Calu3 (cell line): ENCODE data around the gene INSRR. TPM values are rescaled to one million over a fixed set of nuclear protein-coding genes. Genes with fewer than 3 reads are reported as not detected.

Experiments used
- BruUV-seq: library from RNA; stranded (reverse); fragments of 400-500 nt; replicated peaks from 2 replicates; lab custom pipeline; 2021; lab: Mats Ljungman, UMichigan
- CTCF ChIA-PET: fragments of 300-600 bp; sonication (Branson Sonifier 250); formaldehyde crosslinking; loops from one replicate; lab custom pipeline; 2022; ENCODE audit warnings: antibody characterized with exemption; lab: Charles Lee
- DNase-seq: peaks from one replicate; pipeline ENCODE4 v3.0.0; 2022
- H3K27ac Mint-ChIP-seq: one replicate; pipeline ENCODE4 v1.8.0; 2022; ENCODE audit warnings: mixed read lengths; ENCODE audit not compliant: unreplicated experiment
- H3K27me3 Mint-ChIP-seq: one replicate; pipeline ENCODE4 v1.8.0; 2022; ENCODE audit warnings: mixed read lengths; ENCODE audit not compliant: unreplicated experiment
- H3K36me3 Mint-ChIP-seq: one replicate; pipeline ENCODE4 v1.8.0; 2022; ENCODE audit warnings: mild to moderate bottlenecking, moderate library complexity, mixed read lengths; ENCODE audit not compliant: insufficient read depth, unreplicated experiment
- H3K4me1 Mint-ChIP-seq: one replicate; pipeline ENCODE4 v1.8.0; 2022; ENCODE audit warnings: mild to moderate bottlenecking, low read depth, mixed read lengths; ENCODE audit not compliant: unreplicated experiment
- H3K4me3 Mint-ChIP-seq: one replicate; pipeline ENCODE4 v1.8.0; 2022; ENCODE audit warnings: mild to moderate bottlenecking, low read depth, moderate library complexity, mixed read lengths; ENCODE audit not compliant: unreplicated experiment
- H3K9me3 Mint-ChIP-seq: one replicate; pipeline ENCODE4 v1.8.0; 2022; ENCODE audit warnings: low read depth, mixed read lengths; ENCODE audit not compliant: unreplicated experiment
- intact Hi-C: fragments of 100-400 bp; cut with micrococcal nuclease; formaldehyde crosslinking; loops from one replicate; pipeline ENCODE4 v1.10.0; 2022; ENCODE audit not compliant: unreplicated experiment
- total RNA-seq: library from RNA; stranded (reverse); gene quantifications from 2 replicates; pipeline ENCODE4 v1.2.3, GENCODE V29; 2022
- TF ChIP-seq, protein P1 (sequence below): fragments of 200-600 bp; IDR thresholded peaks from one replicate; pipeline ENCODE4 v1.8.0; 2022; ENCODE audit warnings: antibody characterized with exemption; ENCODE audit not compliant: unreplicated experiment

The INSRR gene
- total RNA-seq, 1 experiment from 2014 or later = not detected

DNA sequence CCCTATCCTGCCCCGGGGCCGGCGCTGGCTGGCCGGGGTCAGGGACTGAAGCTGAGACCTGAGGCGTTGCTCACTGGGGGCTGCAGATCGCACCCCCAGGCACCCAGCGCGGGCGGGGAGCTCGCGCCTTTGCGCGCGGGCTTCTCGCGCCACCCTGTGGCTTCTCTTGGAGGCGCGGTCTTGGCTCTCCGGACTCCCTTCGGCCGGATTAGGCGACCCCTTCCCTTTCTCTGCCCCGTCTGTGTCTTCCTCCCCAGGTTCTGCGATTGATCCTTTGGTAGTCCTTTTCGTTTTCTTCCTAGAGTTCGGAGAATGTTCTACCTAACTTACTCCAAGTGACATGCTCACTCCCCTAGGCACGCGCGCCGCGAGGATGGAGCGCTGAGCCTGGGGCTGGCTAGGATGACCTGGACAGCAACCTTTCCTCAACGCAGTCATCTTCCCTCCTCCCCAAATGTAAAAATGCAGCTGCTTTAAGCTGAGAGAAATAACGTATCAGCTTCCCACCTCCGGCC lies 1.3 kb upstream of the INSRR start:
- intact Hi-C loops = loop anchor here (1.0 to 2.0 kb wide), 2 partner anchors 63 to 133 kb away; no protein-coding TSS in a partner anchor
- peaks cover 28% of the 10 kb centered on the region for H3K4me1 Mint-ChIP-seq
- no peak overlapping the region for H3K27ac Mint-ChIP-seq
- H3K36me3 Mint-ChIP-seq = no peaks in the 10 kb centered on the region
- CTCF ChIA-PET = interaction anchor here (0.6 to 3.3 kb wide), 16 partner anchors 12 to 236 kb away, joined by 3 to 49 read pairs (median 5); partner anchors contain the start of genes CRABP2, ISG20L2 and METTL25B
- DNase-seq = peak; percentile 63
- peaks cover 96% of the 10 kb centered on the region for H3K27me3 Mint-ChIP-seq
- no TSS peak for BruUV-seq
- H3K9me3 Mint-ChIP-seq = no peaks in the 10 kb centered on the region
- peak overlapping the region; percentile 58 for H3K4me3 Mint-ChIP-seq
- TF ChIP-seq, protein P1, sequence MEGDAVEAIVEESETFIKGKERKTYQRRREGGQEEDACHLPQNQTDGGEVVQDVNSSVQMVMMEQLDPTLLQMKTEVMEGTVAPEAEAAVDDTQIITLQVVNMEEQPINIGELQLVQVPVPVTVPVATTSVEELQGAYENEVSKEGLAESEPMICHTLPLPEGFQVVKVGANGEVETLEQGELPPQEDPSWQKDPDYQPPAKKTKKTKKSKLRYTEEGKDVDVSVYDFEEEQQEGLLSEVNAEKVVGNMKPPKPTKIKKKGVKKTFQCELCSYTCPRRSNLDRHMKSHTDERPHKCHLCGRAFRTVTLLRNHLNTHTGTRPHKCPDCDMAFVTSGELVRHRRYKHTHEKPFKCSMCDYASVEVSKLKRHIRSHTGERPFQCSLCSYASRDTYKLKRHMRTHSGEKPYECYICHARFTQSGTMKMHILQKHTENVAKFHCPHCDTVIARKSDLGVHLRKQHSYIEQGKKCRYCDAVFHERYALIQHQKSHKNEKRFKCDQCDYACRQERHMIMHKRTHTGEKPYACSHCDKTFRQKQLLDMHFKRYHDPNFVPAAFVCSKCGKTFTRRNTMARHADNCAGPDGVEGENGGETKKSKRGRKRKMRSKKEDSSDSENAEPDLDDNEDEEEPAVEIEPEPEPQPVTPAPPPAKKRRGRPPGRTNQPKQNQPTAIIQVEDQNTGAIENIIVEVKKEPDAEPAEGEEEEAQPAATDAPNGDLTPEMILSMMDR = peak; percentile 94

DNA sequence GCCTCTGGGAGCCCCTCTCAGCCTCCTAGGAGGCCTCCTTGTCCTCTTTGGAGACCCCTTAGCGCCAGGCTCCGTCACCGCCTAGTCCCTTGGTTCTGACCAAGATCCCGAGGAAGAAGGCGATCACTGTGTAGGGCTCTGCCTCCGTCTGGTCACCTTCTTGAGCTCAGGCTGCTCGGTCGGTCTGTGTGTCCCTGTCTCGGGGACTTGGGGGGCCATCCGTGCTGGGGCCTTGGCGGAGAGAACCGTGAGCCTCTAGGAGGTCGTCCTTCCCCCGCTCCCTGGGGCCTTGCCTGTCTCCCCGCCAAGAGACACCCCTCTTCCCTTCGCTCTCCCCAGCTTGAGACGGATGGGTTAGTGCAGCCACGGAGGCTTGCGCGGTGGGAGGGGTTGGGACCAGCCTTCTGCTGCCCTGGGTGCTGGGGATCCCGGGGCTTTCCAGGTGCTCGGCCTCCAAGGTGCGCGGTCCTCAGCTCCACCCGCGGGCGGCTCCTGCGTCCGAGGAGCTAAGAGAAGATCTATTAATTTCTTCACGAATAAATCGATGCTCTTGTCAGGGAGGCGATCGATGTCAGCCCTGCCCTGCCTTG lies 701 bp upstream of the INSRR start:
- CTCF ChIA-PET = interaction anchor here (0.6 to 3.3 kb wide), 17 partner anchors 12 to 235 kb away, joined by 3 to 49 read pairs (median 5); partner anchors contain the start of genes CRABP2, ISG20L2 and METTL25B

DNA sequence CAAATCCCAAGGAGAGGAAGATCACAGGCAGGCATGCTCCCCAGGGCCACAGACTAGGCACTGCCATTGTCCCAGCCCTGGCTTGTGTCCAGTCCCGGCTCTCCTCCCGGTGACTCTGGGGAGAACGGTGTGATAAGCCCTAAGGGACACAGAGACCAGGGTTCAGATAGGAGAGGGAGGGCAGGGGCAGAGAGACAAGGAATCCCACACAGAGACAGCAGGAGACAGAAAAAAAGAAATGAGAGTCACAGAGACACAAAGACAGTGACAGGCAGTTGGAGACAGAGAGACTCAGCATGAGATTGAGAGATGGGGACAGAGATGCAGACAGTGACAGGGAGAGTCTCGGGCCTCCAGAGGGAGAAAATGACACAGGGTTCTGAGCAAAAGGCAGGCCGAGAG lies 361 bp downstream of the INSRR start:
- no peak overlapping the region for H3K27ac Mint-ChIP-seq
- H3K4me1 Mint-ChIP-seq = peaks cover 28% of the 10 kb centered on the region
- no TSS peak for BruUV-seq
- intact Hi-C loops = loop anchor here (10.0 kb wide), 1 partner anchor 174 kb away; no protein-coding TSS in a partner anchor
- CTCF ChIA-PET = interaction anchor here (1.3 to 3.3 kb wide), 3 partner anchors 20 to 132 kb away, joined by 4 to 49 read pairs (median 13); partner anchors contain the start of genes ISG20L2 and METTL25B
- TF ChIP-seq, protein P1 = no peak
- no peaks in the 10 kb centered on the region for H3K36me3 Mint-ChIP-seq
- H3K4me3 Mint-ChIP-seq = peak overlapping the region; percentile 46
- DNase-seq = no peak
- H3K9me3 Mint-ChIP-seq = no peaks in the 10 kb centered on the region
- peaks cover 96% of the 10 kb centered on the region for H3K27me3 Mint-ChIP-seq

More for the DNA sequence above, 701 bp upstream of the INSRR start:
- TF ChIP-seq, protein P1 = no peak
- BruUV-seq = no TSS peak
- Mint-ChIP-seq H3K4me3 (peak overlapping the region; percentile 58), H3K36me3 (no peaks in the 10 kb centered on the region), H3K27ac (no peak overlapping the region), H3K9me3 (no peaks in the 10 kb centered on the region), H3K4me1 (peaks cover 28% of the 10 kb centered on the region), H3K27me3 (peaks cover 96% of the 10 kb centered on the region)
- DNase-seq = peak; percentile 21
- intact Hi-C loops = loop anchor here (1.0 to 10.0 kb wide), 3 partner anchors 62 to 175 kb away; no protein-coding TSS in a partner anchor

DNA sequence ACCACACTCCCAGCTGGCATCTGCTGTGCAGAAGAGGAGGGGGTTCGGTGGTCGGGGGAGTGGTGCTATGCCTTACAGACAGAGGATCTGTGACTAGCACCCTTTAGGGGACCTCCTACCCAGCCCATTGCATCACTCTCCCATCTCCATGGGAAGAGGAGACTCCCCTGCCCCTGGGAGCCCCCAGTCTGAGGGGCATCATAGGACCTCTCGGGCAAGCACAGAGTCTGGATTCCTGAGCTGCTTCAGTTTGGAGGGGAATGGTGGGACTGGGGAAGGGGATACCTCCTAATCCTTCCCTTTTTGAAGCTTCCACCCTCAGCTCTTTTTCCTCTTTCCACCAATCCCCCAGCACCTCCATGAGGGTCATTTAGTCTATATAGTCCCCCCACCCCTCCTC lies 1.4 kb downstream of the INSRR start:
- CTCF ChIA-PET = interaction anchor here (0.5 to 1.3 kb wide), 3 partner anchors 19 to 69 kb away, joined by 3 to 6 read pairs (median 4); no protein-coding TSS in a partner anchor
- Mint-ChIP-seq H3K27me3 (peaks cover 96% of the 10 kb centered on the region), H3K4me3 (no peak overlapping the region), H3K4me1 (peaks cover 20% of the 10 kb centered on the region), H3K9me3 (no peaks in the 10 kb centered on the region), H3K27ac (no peak overlapping the region), H3K36me3 (no peaks in the 10 kb centered on the region)
- TF ChIP-seq, protein P1 = no peak
- no TSS peak for BruUV-seq
- intact Hi-C loops = loop anchor here (10.0 kb wide), 1 partner anchor 173 kb away; no protein-coding TSS in a partner anchor
- DNase-seq = no peak
